IMR-90 (cell line): ENCODE results near the gene OSBPL2. TPM values are rescaled to one million over a fixed set of nuclear protein-coding genes. Genes with fewer than 3 reads are reported as not detected.

Experiments
- ATAC-seq: fragments of 200-7000 bp; cut with Tn5 transposase; 2 replicates; pipeline ENCODE4 v1.9.1; 2020; ENCODE audit warnings: low read depth, mild to moderate bottlenecking, moderate library complexity
- BruUV-seq: library from RNA; stranded (reverse); fragments of 400-500 nt; replicated peaks from 2 replicates; lab custom pipeline; 2021; lab: Mats Ljungman, UMichigan
- CTCF ChIA-PET: fragments of 300-600 bp; formaldehyde crosslinking; extraction: SDS; loops from one replicate; lab custom pipeline; 2021; ENCODE audit warnings: antibody characterized with exemption; lab: Yijun Ruan, JAX
- POLR2A ChIA-PET: fragments of 300-600 bp; sonication (Branson Sonifier 250); formaldehyde crosslinking; loops from one replicate; lab custom pipeline; 2022; ENCODE audit warnings: antibody characterized with exemption; ENCODE audit not compliant: unreplicated experiment; lab: Charles Lee
- DNase-seq: peaks from one replicate; pipeline ENCODE4 v3.0.0; 2013
- H2AFZ ChIP-seq: replicated peaks from 2 replicates; pipeline ENCODE3; 2013; ENCODE audit warnings: low read length, mild to moderate bottlenecking; ENCODE audit not compliant: poor library complexity
- H2AK5ac ChIP-seq: 2 replicates; pipeline ENCODE4 v1.6.1; 2013; ENCODE audit warnings: low read depth, low read length, inconsistent platforms
- H2AK9ac ChIP-seq: replicated peaks from 2 replicates; pipeline ENCODE3; 2013; ENCODE audit warnings: mild to moderate bottlenecking, low read depth, low read length, moderate library complexity; ENCODE audit not compliant: poor library complexity
- H2BK120ac ChIP-seq: 2 replicates; pipeline ENCODE4 v1.6.1; 2013; ENCODE audit warnings: low read depth, low read length, inconsistent platforms
- H2BK15ac ChIP-seq: 3 replicates; pipeline ENCODE4 v1.6.1; 2013; ENCODE audit warnings: low read depth, low read length, inconsistent platforms
- H2BK20ac ChIP-seq: 2 replicates; pipeline ENCODE4 v1.6.1; 2013; ENCODE audit warnings: low read depth, mild to moderate bottlenecking, inconsistent platforms, low read length, moderate library complexity
- H2BK5ac ChIP-seq: 2 replicates; pipeline ENCODE4 v1.6.1; 2013; ENCODE audit warnings: mild to moderate bottlenecking, low read depth, low read length, inconsistent platforms; ENCODE audit not compliant: poor library complexity, severe bottlenecking
- H3K14ac ChIP-seq: replicated peaks from 2 replicates; pipeline ENCODE4 v1.6.1; 2013; ENCODE audit warnings: low read depth, low read length, inconsistent platforms
- H3K18ac ChIP-seq: 2 replicates; pipeline ENCODE4 v1.6.1; 2013; ENCODE audit warnings: low read depth, low read length, control low read depth
- H3K23ac ChIP-seq: 2 replicates; pipeline ENCODE4 v1.6.1; 2013; ENCODE audit warnings: low read depth, low read length, inconsistent platforms
- H3K27ac ChIP-seq: 2 replicates; pipeline ENCODE4 v1.5.1; 2013; ENCODE audit warnings: mild to moderate bottlenecking, control low read depth, low read length; ENCODE audit not compliant: insufficient read depth
- H3K27me3 ChIP-seq: 2 replicates; pipeline ENCODE4 v1.6.1; 2013; ENCODE audit warnings: low read length; ENCODE audit not compliant: control insufficient read depth, insufficient read depth
- H3K36me3 ChIP-seq: 2 replicates; pipeline ENCODE4 v1.6.1; 2013; ENCODE audit warnings: low read length, mixed read lengths; ENCODE audit not compliant: control insufficient read depth, insufficient read depth
- H3K4ac ChIP-seq: 2 replicates; pipeline ENCODE4 v1.6.1; 2013; ENCODE audit warnings: low read depth, low read length, inconsistent platforms
- H3K4me1 ChIP-seq: 2 replicates; pipeline ENCODE4 v1.6.1; 2013; ENCODE audit warnings: low read length, mixed read lengths; ENCODE audit not compliant: control insufficient read depth, insufficient read depth
- H3K4me2 ChIP-seq: 2 replicates; pipeline ENCODE4 v1.6.1; 2013; ENCODE audit warnings: low read depth, mild to moderate bottlenecking, control low read depth, low read length, moderate library complexity
- H3K4me3 ChIP-seq: 2 replicates; pipeline ENCODE4 v1.5.1; 2013; ENCODE audit warnings: low read depth, mild to moderate bottlenecking, control low read depth, low read length, moderate library complexity; ENCODE audit not compliant: insufficient read depth
- H3K56ac ChIP-seq: 2 replicates; pipeline ENCODE4 v1.6.1; 2013; ENCODE audit warnings: low read length, inconsistent platforms; ENCODE audit not compliant: insufficient read depth; ENCODE audit errors: extremely low read depth
- H3K79me1 ChIP-seq, 2 experiments: 2 replicates each; pipeline ENCODE4 v1.6.1; 2013; ENCODE audit warnings: low read length in 2 of 2, inconsistent platforms in 1 of 2, low read depth in 1 of 2
- H3K9ac ChIP-seq: 2 replicates; pipeline ENCODE4 v1.6.1; 2013; ENCODE audit warnings: low read depth, low read length, control low read depth
- H3K9me1 ChIP-seq: 2 replicates; pipeline ENCODE4 v1.6.1; 2013; ENCODE audit warnings: low read length, inconsistent platforms; ENCODE audit not compliant: insufficient read depth
- H3K9me3 ChIP-seq: 2 replicates; pipeline ENCODE4 v1.6.1; 2013; ENCODE audit warnings: low read length; ENCODE audit not compliant: control insufficient read depth, insufficient read depth
- H4K20me1 ChIP-seq: 2 replicates; pipeline ENCODE4 v1.6.1; 2013; ENCODE audit warnings: low read length, inconsistent platforms; ENCODE audit not compliant: insufficient read depth
- H4K5ac ChIP-seq: 2 replicates; pipeline ENCODE4 v1.6.1; 2013; ENCODE audit warnings: mild to moderate bottlenecking, low read depth, low read length, control low read depth
- H4K8ac ChIP-seq, 2 experiments: 2 replicates each; pipeline ENCODE4 v1.6.1; 2013; ENCODE audit warnings: low read depth in 2 of 2, low read length in 2 of 2, control low read depth in 1 of 2, inconsistent platforms in 1 of 2
- H4K91ac ChIP-seq: 2 replicates; pipeline ENCODE4 v1.6.1; 2013; ENCODE audit warnings: low read depth, low read length, inconsistent platforms; ENCODE audit not compliant: insufficient read depth
- BHLHE40 ChIP-seq: fragments of 150-350 bp; IDR thresholded peaks from 2 replicates; pipeline ENCODE4 v1.6.1; 2016; ENCODE audit warnings: mild to moderate bottlenecking, low read depth, low read length
- CHD1 ChIP-seq: IDR thresholded peaks from 2 replicates; pipeline ENCODE4 v1.6.1; 2012; ENCODE audit warnings: low read depth, low read length, improper control_type of control experiment
- CTCF ChIP-seq: conservative IDR thresholded peaks from 2 replicates; pipeline ENCODE4 v1.5.1; 2012; ENCODE audit warnings: mild to moderate bottlenecking, low read depth, low read length, improper control_type of control experiment
- ELK1 ChIP-seq: fragments of 150-350 bp; IDR thresholded peaks from 2 replicates; pipeline ENCODE4 v1.6.1; 2016; ENCODE audit warnings: low read depth, mild to moderate bottlenecking, low read length, moderate library complexity, borderline replicate concordance
- MAFK ChIP-seq: IDR thresholded peaks from 2 replicates; pipeline ENCODE4 v1.6.1; 2012; ENCODE audit warnings: low read depth, low read length, improper control_type of control experiment
- MAZ ChIP-seq: IDR thresholded peaks from 2 replicates; pipeline ENCODE4 v1.6.1; 2012; ENCODE audit warnings: low read depth, mild to moderate bottlenecking, low read length, improper control_type of control experiment, moderate library complexity, borderline replicate concordance
- MXI1 ChIP-seq: IDR thresholded peaks from 2 replicates; pipeline ENCODE4 v1.6.1; 2012; ENCODE audit warnings: low read depth, mild to moderate bottlenecking, low read length, moderate library complexity, borderline replicate concordance
- RCOR1 ChIP-seq: IDR thresholded peaks from 2 replicates; pipeline ENCODE4 v1.6.1; 2012; ENCODE audit warnings: mild to moderate bottlenecking, low read length, improper control_type of control experiment; ENCODE audit not compliant: insufficient replicate concordance
- RFX5 ChIP-seq: IDR thresholded peaks from 2 replicates; pipeline ENCODE4 v1.8.0; 2012; ENCODE audit warnings: low read depth, mild to moderate bottlenecking, low read length, moderate library complexity
- USF2 ChIP-seq: fragments of 150-350 bp; IDR thresholded peaks from 2 replicates; pipeline ENCODE4 v1.6.1; 2017; ENCODE audit warnings: mild to moderate bottlenecking, antibody characterized with exemption, low read length, low read depth
- WGBS, 2 experiments: methylation state at CpG; one replicate each; pipeline versions ENCODE4 v1.1.5 to v1.1.7; 2013; ENCODE audit warnings: missing lambda C conversion rate in 2 of 2; ENCODE audit not compliant: insufficient read length in 1 of 2; ENCODE audit errors: extremely low coverage in 2 of 2; 5-methylcytosine and 5-hydroxymethylcytosine counted together
- dilution Hi-C: fragments of 300-500 bp; cut with HindIII; formaldehyde crosslinking; loops from one replicate; pipeline ENCODE4 v1.14.3; 2018; ENCODE audit warnings: low sequenced_read_pairs; ENCODE audit not compliant: unreplicated experiment
- in situ Hi-C: fragments of 300-500 bp; cut with MboI; formaldehyde crosslinking; loops from 3 replicates; pipeline ENCODE4 v1.14.3; 2019; ENCODE audit warnings: low sequenced_read_pairs, inconsistent platforms, mixed read lengths
- intact Hi-C: fragments of 100-400 bp; cut with micrococcal nuclease; formaldehyde crosslinking; loops from 2 replicates; pipeline ENCODE4 v1.10.0; 2022
- polyA plus RNA-seq, 3 experiments: library from polyadenylated mRNA; depleted of rRNA; stranded (reverse); fragments of >200 nt; gene quantifications; 2 replicates each; pipeline ENCODE4 v1.2.3, GENCODE V29; 2012; ENCODE audit warnings: low replicate concordance in 1 of 3
- total RNA-seq: library from RNA; depleted of rRNA; stranded (reverse); fragments of >200 nt; gene quantifications from 2 replicates; pipeline ENCODE4 v1.2.3, GENCODE V29; 2012

Gene OSBPL2
- total and polyA plus RNA-seq, 2 of the 4 experiments (the other 2 are of a cell fraction): 19.3 to 27.6 TPM

- dilution Hi-C loops (loop anchor here (25.0 kb wide), 1 partner anchor 102 kb away; the partner anchor contains the start of gene RPS21), intact Hi-C loops (no loop called here), in situ Hi-C loops (loop anchor here (25.0 kb wide), 1 partner anchor 327 kb away; no protein-coding TSS in a partner anchor)
- no TSS peak for BruUV-seq
- no peak for DNase-seq
- Histone ChIP-seq H4K8ac (no peak overlapping the region), H3K79me1 (no peaks in the 10 kb centered on the region; a peak in 1 of 4 replicates), H3K56ac (no peak overlapping the region), H3K36me3 (peaks cover 63% of the 10 kb centered on the region), H3K27me3 (no peaks in the 10 kb centered on the region), H4K5ac (no peak overlapping the region), H2BK20ac (no peak overlapping the region), H2AK9ac (no peak overlapping the region), H2AK5ac (no peak overlapping the region), H3K18ac (no peak overlapping the region), H2BK15ac (no peak overlapping the region), H3K23ac (no peak overlapping the region), H4K91ac (no peak overlapping the region), H2BK5ac (no peak overlapping the region), H3K9me1 (no peaks in the 10 kb centered on the region; the same call in 1 of the 2 replicates), H3K4me2 (no peak overlapping the region), H2AFZ (no peak overlapping the region), H3K4me3 (no peak overlapping the region), H4K20me1 (no peaks in the 10 kb centered on the region; the same call in none of the 2 replicates), H3K9ac (no peak overlapping the region), H3K27ac (no peak overlapping the region), H3K9me3 (no peaks in the 10 kb centered on the region), H3K14ac (no peak overlapping the region), H3K4ac (no peak overlapping the region), H2BK120ac (no peak overlapping the region), H3K4me1 (no peaks in the 10 kb centered on the region)
- ATAC-seq: no peak
- ChIA-PET POLR2A (no interaction called here), CTCF (no interaction called here)
- WGBS, 2 experiments: no CpG with 5 or more reads among the region's 6 CpGs
- TF ChIP-seq BHLHE40: no peak
- no peak for TF ChIP-seq CHD1
- no peak for TF ChIP-seq USF2
- TF ChIP-seq MXI1: no peak
- no peak for TF ChIP-seq MAZ
- no peak for TF ChIP-seq MAFK
- TF ChIP-seq ELK1: no peak
- no peak for TF ChIP-seq RFX5
- TF ChIP-seq RCOR1: no peak
- no peak for TF ChIP-seq CTCF
These were observed 46.8 kb downstream of the OSBPL2 start for GRCh38 chr20:62285151-62285550.
